GM12878 (cell line): Measurements from ENCODE around the gene TEX2.
"Not testable (repeated sequence)": the region's sequence is repeated elsewhere in the genome, so short reads cannot be mapped to it uniquely, and the experiment has no call there.

Experiments
- ATF2 ChIP-seq: IDR thresholded peaks from 2 replicates; pipeline ENCODE4 v1.6.1; 2012; ENCODE audit warnings: low read length, inconsistent platforms
- BCLAF1 ChIP-seq: fragments of 450-650 bp; IDR thresholded peaks from 2 replicates; pipeline ENCODE4 v1.6.1; 2017; ENCODE audit warnings: antibody characterized with exemption, mild to moderate bottlenecking, moderate library complexity
- BRCA1 ChIP-seq: IDR thresholded peaks from 2 replicates; pipeline ENCODE4 v1.6.1; 2011; ENCODE audit warnings: low read depth, low read length, improper control_type of control experiment
- EGR1 ChIP-seq, 2 experiments: IDR thresholded peaks; 1 replicate in 1 of 2; 2 replicates in 1 of 2; pipeline ENCODE4 v1.6.1; 2011 to 2012; ENCODE audit warnings: low read depth in 2 of 2, low read length in 2 of 2, borderline replicate concordance in 1 of 2, mild to moderate bottlenecking in 1 of 2, moderate library complexity in 1 of 2
- LARP7 ChIP-seq: fragments of 450-650 bp; IDR thresholded peaks from 2 replicates; pipeline ENCODE4 v1.6.1; 2017; ENCODE audit warnings: mild to moderate bottlenecking
- MTA3 ChIP-seq: IDR thresholded peaks from 2 replicates; pipeline ENCODE4 v1.6.1; 2012; ENCODE audit warnings: low read length, inconsistent platforms, borderline replicate concordance
- POLR2A ChIP-seq: IDR thresholded peaks from 2 replicates; pipeline ENCODE4 v1.6.1; 2011; ENCODE audit warnings: low read depth, mild to moderate bottlenecking, low read length
- POLR2AphosphoS5 ChIP-seq: IDR thresholded peaks from 2 replicates; pipeline ENCODE4 v1.6.1; 2011; ENCODE audit warnings: mild to moderate bottlenecking, low read length, inconsistent platforms
- TF ChIP-seq, protein P1 (sequence below): IDR thresholded peaks from 2 replicates; pipeline ENCODE4 v1.6.1; 2012; ENCODE audit warnings: mild to moderate bottlenecking, low read depth, low read length
- TF ChIP-seq, protein P2 (sequence below), 3 experiments: IDR thresholded peaks in 2 of 3; conservative IDR thresholded peaks in 1 of 3; 2 replicates each; pipeline ENCODE4 v1.5.1; 2011; ENCODE audit warnings: low read depth in 3 of 3, low read length in 3 of 3, mild to moderate bottlenecking in 3 of 3, control low read depth in 2 of 3, moderate library complexity in 2 of 3, inconsistent platforms in 1 of 3, mixed read lengths in 1 of 3; ENCODE audit not compliant: control insufficient read depth in 2 of 3, insufficient read depth in 1 of 3; ENCODE audit errors: extremely low read depth in 1 of 3

- not testable (repeated sequence) for TF ChIP-seq EGR1 (IDR thresholded peaks at IDR 0.05; ENCODE audit: borderline replicate concordance in 1 of 2, low read depth in 2 of 2, low read length in 2 of 2); MTA3; BCLAF1; LARP7; BRCA1; POLR2A; ATF2; POLR2AphosphoS5
- TF ChIP-seq, protein P1, sequence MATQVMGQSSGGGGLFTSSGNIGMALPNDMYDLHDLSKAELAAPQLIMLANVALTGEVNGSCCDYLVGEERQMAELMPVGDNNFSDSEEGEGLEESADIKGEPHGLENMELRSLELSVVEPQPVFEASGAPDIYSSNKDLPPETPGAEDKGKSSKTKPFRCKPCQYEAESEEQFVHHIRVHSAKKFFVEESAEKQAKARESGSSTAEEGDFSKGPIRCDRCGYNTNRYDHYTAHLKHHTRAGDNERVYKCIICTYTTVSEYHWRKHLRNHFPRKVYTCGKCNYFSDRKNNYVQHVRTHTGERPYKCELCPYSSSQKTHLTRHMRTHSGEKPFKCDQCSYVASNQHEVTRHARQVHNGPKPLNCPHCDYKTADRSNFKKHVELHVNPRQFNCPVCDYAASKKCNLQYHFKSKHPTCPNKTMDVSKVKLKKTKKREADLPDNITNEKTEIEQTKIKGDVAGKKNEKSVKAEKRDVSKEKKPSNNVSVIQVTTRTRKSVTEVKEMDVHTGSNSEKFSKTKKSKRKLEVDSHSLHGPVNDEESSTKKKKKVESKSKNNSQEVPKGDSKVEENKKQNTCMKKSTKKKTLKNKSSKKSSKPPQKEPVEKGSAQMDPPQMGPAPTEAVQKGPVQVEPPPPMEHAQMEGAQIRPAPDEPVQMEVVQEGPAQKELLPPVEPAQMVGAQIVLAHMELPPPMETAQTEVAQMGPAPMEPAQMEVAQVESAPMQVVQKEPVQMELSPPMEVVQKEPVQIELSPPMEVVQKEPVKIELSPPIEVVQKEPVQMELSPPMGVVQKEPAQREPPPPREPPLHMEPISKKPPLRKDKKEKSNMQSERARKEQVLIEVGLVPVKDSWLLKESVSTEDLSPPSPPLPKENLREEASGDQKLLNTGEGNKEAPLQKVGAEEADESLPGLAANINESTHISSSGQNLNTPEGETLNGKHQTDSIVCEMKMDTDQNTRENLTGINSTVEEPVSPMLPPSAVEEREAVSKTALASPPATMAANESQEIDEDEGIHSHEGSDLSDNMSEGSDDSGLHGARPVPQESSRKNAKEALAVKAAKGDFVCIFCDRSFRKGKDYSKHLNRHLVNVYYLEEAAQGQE: not testable (repeated sequence)
- TF ChIP-seq, protein P2, sequence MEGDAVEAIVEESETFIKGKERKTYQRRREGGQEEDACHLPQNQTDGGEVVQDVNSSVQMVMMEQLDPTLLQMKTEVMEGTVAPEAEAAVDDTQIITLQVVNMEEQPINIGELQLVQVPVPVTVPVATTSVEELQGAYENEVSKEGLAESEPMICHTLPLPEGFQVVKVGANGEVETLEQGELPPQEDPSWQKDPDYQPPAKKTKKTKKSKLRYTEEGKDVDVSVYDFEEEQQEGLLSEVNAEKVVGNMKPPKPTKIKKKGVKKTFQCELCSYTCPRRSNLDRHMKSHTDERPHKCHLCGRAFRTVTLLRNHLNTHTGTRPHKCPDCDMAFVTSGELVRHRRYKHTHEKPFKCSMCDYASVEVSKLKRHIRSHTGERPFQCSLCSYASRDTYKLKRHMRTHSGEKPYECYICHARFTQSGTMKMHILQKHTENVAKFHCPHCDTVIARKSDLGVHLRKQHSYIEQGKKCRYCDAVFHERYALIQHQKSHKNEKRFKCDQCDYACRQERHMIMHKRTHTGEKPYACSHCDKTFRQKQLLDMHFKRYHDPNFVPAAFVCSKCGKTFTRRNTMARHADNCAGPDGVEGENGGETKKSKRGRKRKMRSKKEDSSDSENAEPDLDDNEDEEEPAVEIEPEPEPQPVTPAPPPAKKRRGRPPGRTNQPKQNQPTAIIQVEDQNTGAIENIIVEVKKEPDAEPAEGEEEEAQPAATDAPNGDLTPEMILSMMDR (IDR thresholded peaks at IDR 0.05 in 2 of 3, conservative IDR thresholded peaks at IDR 0.05 in 1 of 3; ENCODE audit: control insufficient read depth in 2 of 3, extremely low read depth in 1 of 3, insufficient read depth in 1 of 3, low read depth in 3 of 3, low read length in 3 of 3): not testable (repeated sequence)
Measured at GRCh38 chr17:64238449-64238848, 24.6 kb downstream of the TEX2 start.
